HUDEP-2 (cell line): ENCODE results near the gene TTC21B.

Experiments used
- DNase-seq, 76 experiments: peaks; one replicate each; lab custom pipeline; 2025; ENCODE audit not compliant: unreplicated experiment in 76 of 76; lab: John Stamatoyannopoulos, UW

Gene TTC21B

GRCh38 chr2:165927353-165927752 is 26.2 kb downstream of the TTC21B start:
- DNase-seq: no peak

GRCh38 chr2:165924946-165925345 is 28.6 kb downstream of the TTC21B start:
- no peak for DNase-seq

GRCh38 chr2:165920748-165921147 is 32.8 kb downstream of the TTC21B start:
- no peak for DNase-seq

GRCh38 chr2:165913636-165914035 is 39.9 kb downstream of the TTC21B start:
- no peak for DNase-seq

GRCh38 chr2:165911981-165912380 is 41.6 kb downstream of the TTC21B start:
- DNase-seq: no peak

- DNase-seq: no peak
These were observed 42.3 kb downstream of the TTC21B start for GRCh38 chr2:165911231-165911630.

GRCh38 chr2:165909466-165909865 is 44.1 kb downstream of the TTC21B start:
- DNase-seq: no peak

- DNase-seq: no peak
These were observed 47.7 kb downstream of the TTC21B start for GRCh38 chr2:165905854-165906253.

GRCh38 chr2:165905269-165905668 is 48.3 kb downstream of the TTC21B start:
- DNase-seq: no peak

GRCh38 chr2:165904432-165904831 is 49.1 kb downstream of the TTC21B start:
- DNase-seq: no peak

GRCh38 chr2:165903406-165903805 is 50.2 kb downstream of the TTC21B start:
- no peak for DNase-seq

GRCh38 chr2:165902934-165903333 is 50.6 kb downstream of the TTC21B start:
- no peak for DNase-seq

GRCh38 chr2:165901620-165902298 is 51.8 kb downstream of the TTC21B start:
- no peak for DNase-seq

- DNase-seq: no peak
These were observed 54.3 kb downstream of the TTC21B start for GRCh38 chr2:165899311-165899710.

GRCh38 chr2:165898381-165898780 is 55.2 kb downstream of the TTC21B start:
- DNase-seq: no peak

- DNase-seq: no peak
These were observed 55.9 kb downstream of the TTC21B start for GRCh38 chr2:165897726-165898125.

- no peak for DNase-seq
These were observed 56.5 kb downstream of the TTC21B start for GRCh38 chr2:165897074-165897473.

GRCh38 chr2:165895974-165896373 is 57.6 kb downstream of the TTC21B start:
- no peak for DNase-seq

- no peak for DNase-seq
These were observed 60.0 kb downstream of the TTC21B start for GRCh38 chr2:165893556-165893955.

GRCh38 chr2:165892526-165892925 is 61.0 kb downstream of the TTC21B start:
- DNase-seq: no peak

- DNase-seq: no peak
These were observed 61.6 kb downstream of the TTC21B start for GRCh38 chr2:165891943-165892342.

- DNase-seq: no peak
These were observed 62.2 kb downstream of the TTC21B start for GRCh38 chr2:165891345-165891744.

- no peak for DNase-seq
These were observed 63.8 kb downstream of the TTC21B start for GRCh38 chr2:165889798-165890197.
